Kidney epithelial cell (primary cell): ENCODE results near the gene AIG1. TPM values are rescaled to one million over a fixed set of nuclear protein-coding genes. Genes with fewer than 3 reads are reported as not detected.

Experiments used
- DNase-seq: peaks from one replicate; pipeline ENCODE4 v3.0.0-alpha.2; 2010; ENCODE audit warnings: low read depth
- H3K27me3 ChIP-seq: 2 replicates; pipeline ENCODE4 v1.6.0; 2011; ENCODE audit warnings: low read length; ENCODE audit not compliant: control insufficient read depth, insufficient read depth
- H3K36me3 ChIP-seq: 2 replicates; pipeline ENCODE4 v1.5.1; 2011; ENCODE audit warnings: low read length; ENCODE audit not compliant: control insufficient read depth, insufficient read depth
- H3K4me3 ChIP-seq: 2 replicates; pipeline ENCODE4 v1.5.1; 2011; ENCODE audit warnings: low read depth, mild to moderate bottlenecking, control low read depth, low read length
- CTCF ChIP-seq: IDR thresholded peaks from 2 replicates; pipeline ENCODE4 v1.5.1; 2011; ENCODE audit warnings: mild to moderate bottlenecking, moderate library complexity, low read length, control low read depth, inconsistent platforms; ENCODE audit not compliant: insufficient read depth, poor library complexity, severe bottlenecking
- total RNA-seq: library from RNA; depleted of rRNA; stranded (reverse); fragments of >200 nt; gene quantifications from 2 replicates; pipeline ENCODE4 v1.2.3, GENCODE V29; 2015

Gene AIG1
- total RNA-seq, 1 donor from 2014 or later: 62.5 TPM

- Histone ChIP-seq H3K36me3 (no peaks in the 10 kb centered on the region), H3K27me3 (no peaks in the 10 kb centered on the region), H3K4me3 (no peak overlapping the region)
- no peak for DNase-seq
- TF ChIP-seq CTCF: no peak
Observed at GRCh38 chr6:143247586-143247985, 186.9 kb downstream of the AIG1 start.

- no peak for DNase-seq
- Histone ChIP-seq H3K36me3 (no peaks in the 10 kb centered on the region), H3K4me3 (no peak overlapping the region), H3K27me3 (no peaks in the 10 kb centered on the region)
- no peak for TF ChIP-seq CTCF
Observed at GRCh38 chr6:143248359-143248758, 187.7 kb downstream of the AIG1 start.

GRCh38 chr6:143251288-143251687 is 190.6 kb downstream of the AIG1 start:
- Histone ChIP-seq H3K4me3 (no peak overlapping the region), H3K27me3 (no peaks in the 10 kb centered on the region), H3K36me3 (no peaks in the 10 kb centered on the region)
- no peak for DNase-seq
- TF ChIP-seq CTCF: no peak

- Histone ChIP-seq H3K36me3 (no peaks in the 10 kb centered on the region), H3K27me3 (no peaks in the 10 kb centered on the region), H3K4me3 (no peak overlapping the region)
- no peak for TF ChIP-seq CTCF
- no peak for DNase-seq
Observed at GRCh38 chr6:143252961-143253360, 192.3 kb downstream of the AIG1 start.

GRCh38 chr6:143253586-143253985 is 192.9 kb downstream of the AIG1 start:
- no peaks in the 10 kb centered on the region for H3K36me3 ChIP-seq
- DNase-seq: no peak
- no peaks in the 10 kb centered on the region for H3K27me3 ChIP-seq
- H3K4me3 ChIP-seq: no peak overlapping the region
- no peak for TF ChIP-seq CTCF

GRCh38 chr6:143258945-143259344 is 198.3 kb downstream of the AIG1 start:
- no peak for TF ChIP-seq CTCF
- no peak overlapping the region for H3K4me3 ChIP-seq
- DNase-seq: no peak
- H3K36me3 ChIP-seq: no peaks in the 10 kb centered on the region
- no peaks in the 10 kb centered on the region for H3K27me3 ChIP-seq
